ENCODE data around the gene PHYH. TPM values are rescaled to one million over a fixed set of nuclear protein-coding genes. Genes with fewer than 3 reads are reported as not detected.

Gene PHYH
- total and polyA plus RNA-seq, 2 of the 4 experiments (the other 2 are of a cell fraction), result 10.9 to 13.4 TPM

DNA sequence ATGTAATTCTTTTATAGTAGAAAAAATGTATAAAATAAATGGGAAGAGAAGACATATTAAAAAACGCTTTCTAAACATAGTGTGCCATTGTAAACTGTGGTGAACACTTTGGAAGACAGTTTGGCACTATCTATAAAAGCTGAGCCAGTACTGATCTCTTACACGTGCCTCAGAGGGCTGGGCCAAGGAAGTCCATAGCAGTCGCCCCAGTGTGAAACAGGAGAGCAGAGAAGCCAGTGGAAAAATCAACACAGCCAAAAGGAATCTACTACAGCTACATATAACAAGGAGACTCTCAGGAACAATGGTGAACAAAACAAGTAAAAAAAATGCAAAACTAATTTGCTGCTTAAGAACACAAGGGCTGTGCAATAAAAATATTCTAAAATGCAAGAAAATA lies 27.7 kb upstream of the PHYH start:
- H3K4me3 ChIP-seq (ENCODE audit: insufficient read depth, low read depth, low read length), result no peak overlapping the region
- no peak overlapping the region for H2AFZ ChIP-seq (replicated peaks; ENCODE audit: low read length, poor library complexity)
- no peak overlapping the region for H4K91ac ChIP-seq (ENCODE audit: insufficient read depth, low read depth, low read length)
- H3K9ac ChIP-seq (ENCODE audit: low read depth, low read length), result no peak overlapping the region
- ATAC-seq (ENCODE audit: low read depth) (peak; percentile 32), DNase-seq (no peak)
- peaks cover 2 to 13% of the 10 kb centered on the region in 2 experiments; a peak in 1 of 4 replicates for H3K79me1 ChIP-seq (ENCODE audit: low read depth in 1 of 2, low read length in 2 of 2)
- H3K9me3 ChIP-seq (ENCODE audit: control insufficient read depth, insufficient read depth, low read length), result no peaks in the 10 kb centered on the region
- no peak overlapping the region for H2AK9ac ChIP-seq (replicated peaks; ENCODE audit: low read depth, low read length, poor library complexity)
- no peak overlapping the region for H2BK120ac ChIP-seq (ENCODE audit: low read depth, low read length)
- no CpG with 5 or more reads among the region's 3 CpGs for WGBS, 2 experiments (ENCODE audit: extremely low coverage in 2 of 2, insufficient read length in 1 of 2)
- ChIA-PET POLR2A (ENCODE audit: unreplicated experiment) (no interaction called here), CTCF (interaction anchor here (0.8 kb wide), 1 partner anchor 103 kb away, joined by 3 read pairs; no protein-coding TSS in a partner anchor)
- H3K18ac ChIP-seq (ENCODE audit: low read depth, low read length), result no peak overlapping the region
- H3K56ac ChIP-seq (ENCODE audit: extremely low read depth, insufficient read depth, low read length), result no peak overlapping the region
- no peaks in the 10 kb centered on the region for H3K9me1 ChIP-seq (ENCODE audit: insufficient read depth, low read length)
- no peaks in the 10 kb centered on the region for H3K27me3 ChIP-seq (ENCODE audit: control insufficient read depth, insufficient read depth, low read length)
- H4K8ac ChIP-seq (ENCODE audit: low read depth in 2 of 2, low read length in 2 of 2), result no peak overlapping the region
- BruUV-seq (replicated peaks), result no TSS peak
- dilution Hi-C loops (cut with HindIII; ENCODE audit: low sequenced_read_pairs, unreplicated experiment) (no loop called here), in situ Hi-C loops (cut with MboI; ENCODE audit: low sequenced_read_pairs) (no loop called here), intact Hi-C loops (cut with micrococcal nuclease) (no loop called here)
- H3K4me2 ChIP-seq (ENCODE audit: low read depth, low read length), result no peak overlapping the region
- H2AK5ac ChIP-seq (ENCODE audit: low read depth, low read length), result no peak overlapping the region
- no peak overlapping the region for H3K14ac ChIP-seq (replicated peaks; ENCODE audit: low read depth, low read length)
- H3K4ac ChIP-seq (ENCODE audit: low read depth, low read length), result no peak overlapping the region
- no peak overlapping the region for H3K23ac ChIP-seq (ENCODE audit: low read depth, low read length)
- H2BK20ac ChIP-seq (ENCODE audit: low read depth, low read length), result no peak overlapping the region
- H4K5ac ChIP-seq (ENCODE audit: low read depth, low read length), result no peak overlapping the region
- TF ChIP-seq RCOR1 (IDR thresholded peaks at IDR 0.05; ENCODE audit: insufficient replicate concordance, low read length), result no peak
- TF ChIP-seq, protein P1, sequence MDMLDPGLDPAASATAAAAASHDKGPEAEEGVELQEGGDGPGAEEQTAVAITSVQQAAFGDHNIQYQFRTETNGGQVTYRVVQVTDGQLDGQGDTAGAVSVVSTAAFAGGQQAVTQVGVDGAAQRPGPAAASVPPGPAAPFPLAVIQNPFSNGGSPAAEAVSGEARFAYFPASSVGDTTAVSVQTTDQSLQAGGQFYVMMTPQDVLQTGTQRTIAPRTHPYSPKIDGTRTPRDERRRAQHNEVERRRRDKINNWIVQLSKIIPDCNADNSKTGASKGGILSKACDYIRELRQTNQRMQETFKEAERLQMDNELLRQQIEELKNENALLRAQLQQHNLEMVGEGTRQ (IDR thresholded peaks at IDR 0.05; ENCODE audit: low read depth, low read length), result no peak
- TF ChIP-seq MXI1 (IDR thresholded peaks at IDR 0.05; ENCODE audit: borderline replicate concordance, low read depth, low read length), result no peak
- no peak for TF ChIP-seq POLR2A (IDR thresholded peaks at IDR 0.05; ENCODE audit: low read depth, low read length)
- no peak for TF ChIP-seq CHD1 (IDR thresholded peaks at IDR 0.05; ENCODE audit: low read depth, low read length)
- no peak for TF ChIP-seq NFE2L2 (IDR thresholded peaks at IDR 0.05; ENCODE audit: low read depth, low read length)
- no peak for TF ChIP-seq MAZ (IDR thresholded peaks at IDR 0.05; ENCODE audit: borderline replicate concordance, low read depth, low read length)
- no peak overlapping the region for H3K27ac ChIP-seq (ENCODE audit: insufficient read depth, low read length)
- H3K36me3 ChIP-seq (ENCODE audit: control insufficient read depth, insufficient read depth, low read length), result peaks cover 48% of the 10 kb centered on the region
- H4K20me1 ChIP-seq (ENCODE audit: insufficient read depth, low read length), result no peaks in the 10 kb centered on the region
- no peak overlapping the region for H2BK5ac ChIP-seq (ENCODE audit: low read depth, low read length, poor library complexity, severe bottlenecking)
- no peak overlapping the region for H2BK15ac ChIP-seq (ENCODE audit: low read depth, low read length)
- H3K4me1 ChIP-seq (ENCODE audit: control insufficient read depth, insufficient read depth, low read length), result no peaks in the 10 kb centered on the region
